ENCODE measurements around the gene GATA6.

- TF ChIP-seq CREB1 (IDR thresholded peaks at IDR 0.05) (no peak), SP1 (IDR thresholded peaks at IDR 0.05; ENCODE audit: low read depth, low read length) (no peak), SIN3A (conservative IDR thresholded peaks at IDR 0.05 in 1 of 2, IDR thresholded peaks at IDR 0.05 in 1 of 2; ENCODE audit: low read depth in 1 of 2, low read length in 2 of 2) (no peak), PHF8 (conservative IDR thresholded peaks at IDR 0.05; ENCODE audit: low read depth, low read length) (no peak), KDM5A (IDR thresholded peaks at IDR 0.05; ENCODE audit: low read length) (no peak)
Observed at GRCh38 chr18:22132763-22133162, 36.6 kb upstream of the GATA6 start.
